ENCODE measurements around the gene PLEKHG7. TPM values are rescaled to one million over a fixed set of nuclear protein-coding genes. Genes with fewer than 3 reads are reported as not detected.

Gene PLEKHG7
- total RNA-seq (ENCODE audit: low replicate concordance), result not detected in 2 replicates

GRCh38 chr12:92702754-92703679 lies at the start of gene PLEKHG7:
Gene PLEKHG7, plus strand, starts transcription at chr12:92702989. Its CDS starts 3,643 bp downstream, at chr12:92706632.

Other genes starting within 250 kb of the PLEKHG7 start
- 15.3 and 15.9 TPM in 2 replicates for gene EEA1, start 226.3 kb downstream of the PLEKHG7 start, total RNA-seq (ENCODE audit: low replicate concordance)